H9 (cell line): ENCODE data around the gene CFAP410. TPM values are rescaled to one million over a fixed set of nuclear protein-coding genes. Genes with fewer than 3 reads are reported as not detected.

Experiments
- DNase-seq: peaks from one replicate; pipeline ENCODE4 v3.0.0-alpha.2; 2017
- H2AFZ ChIP-seq: one replicate; pipeline ENCODE4 v1.6.1; 2013; ENCODE audit warnings: mild to moderate bottlenecking, low read length, control low read depth, moderate library complexity
- H2AK5ac ChIP-seq: 2 replicates; pipeline ENCODE4 v1.6.1; 2013; ENCODE audit warnings: low read length, control low read depth, mixed read lengths; ENCODE audit not compliant: insufficient read length
- H2BK120ac ChIP-seq: one replicate; pipeline ENCODE4 v1.6.1; 2013; ENCODE audit warnings: low read depth, mild to moderate bottlenecking, low read length, control low read depth, inconsistent platforms; ENCODE audit not compliant: poor library complexity, severe bottlenecking
- H2BK12ac ChIP-seq: 2 replicates; pipeline ENCODE4 v1.6.1; 2013; ENCODE audit warnings: low read length, control low read depth, mixed read lengths, low read depth; ENCODE audit not compliant: insufficient read length
- H2BK15ac ChIP-seq: 2 replicates; pipeline ENCODE4 v1.6.1; 2013; ENCODE audit warnings: low read depth, low read length, control low read depth
- H2BK20ac ChIP-seq: one replicate; pipeline ENCODE4 v1.6.1; 2013; ENCODE audit warnings: low read depth, mild to moderate bottlenecking, low read length, control low read depth, inconsistent platforms; ENCODE audit not compliant: poor library complexity, severe bottlenecking
- H2BK5ac ChIP-seq: 2 replicates; pipeline ENCODE4 v1.6.1; 2013; ENCODE audit warnings: low read length, control low read depth, mixed read lengths; ENCODE audit not compliant: insufficient read length
- H3K14ac ChIP-seq: 2 replicates; pipeline ENCODE4 v1.6.1; 2013; ENCODE audit warnings: low read length, control low read depth; ENCODE audit not compliant: insufficient read depth
- H3K18ac ChIP-seq: 2 replicates; pipeline ENCODE4 v1.6.1; 2013; ENCODE audit warnings: low read depth, mild to moderate bottlenecking, mixed read lengths, low read length, control low read depth; ENCODE audit not compliant: insufficient read length
- H3K23ac ChIP-seq: 2 replicates; pipeline ENCODE4 v1.6.1; 2013; ENCODE audit warnings: low read length, control low read depth, mixed read lengths, low read depth; ENCODE audit not compliant: insufficient read length
- H3K23me2 ChIP-seq: 2 replicates; pipeline ENCODE4 v1.6.1; 2013; ENCODE audit warnings: low read depth, mild to moderate bottlenecking, mixed read lengths, low read length, control low read depth; ENCODE audit not compliant: insufficient read length, poor library complexity, severe bottlenecking
- H3K27ac ChIP-seq: 2 replicates; pipeline ENCODE4 v1.5.1; 2013; ENCODE audit warnings: low read length, control low read depth, mixed read lengths, low read depth; ENCODE audit not compliant: insufficient read length
- H3K27me3 ChIP-seq: 2 replicates; pipeline ENCODE4 v1.6.1; 2013; ENCODE audit warnings: low read length, control low read depth, inconsistent platforms; ENCODE audit not compliant: insufficient read depth
- H3K4ac ChIP-seq: 2 replicates; pipeline ENCODE4 v1.6.1; 2013; ENCODE audit warnings: low read depth, mild to moderate bottlenecking, control low read depth, inconsistent platforms, low read length, moderate library complexity
- H3K4me1 ChIP-seq: 2 replicates; pipeline ENCODE4 v1.6.1; 2013; ENCODE audit warnings: low read length, control low read depth, inconsistent platforms; ENCODE audit not compliant: insufficient read depth
- H3K4me2 ChIP-seq: 2 replicates; pipeline ENCODE4 v1.6.1; 2013; ENCODE audit warnings: low read length, control low read depth, mixed read lengths; ENCODE audit not compliant: insufficient read length, insufficient read depth
- H3K56ac ChIP-seq: 2 replicates; pipeline ENCODE4 v1.6.1; 2013; ENCODE audit warnings: low read depth, mild to moderate bottlenecking, mixed read lengths, low read length, control low read depth; ENCODE audit not compliant: insufficient read length
- H3K79me1 ChIP-seq: 2 replicates; pipeline ENCODE4 v1.6.1; 2013; ENCODE audit warnings: low read depth, mild to moderate bottlenecking, moderate library complexity, low read length, control low read depth, inconsistent platforms; ENCODE audit not compliant: insufficient read depth, poor library complexity, severe bottlenecking
- H3K79me2 ChIP-seq: 2 replicates; pipeline ENCODE4 v1.6.1; 2013; ENCODE audit warnings: low read length, control low read depth, inconsistent platforms; ENCODE audit not compliant: insufficient read depth
- H3K9ac ChIP-seq: 2 replicates; pipeline ENCODE4 v1.6.1; 2013; ENCODE audit warnings: low read length, control low read depth, mixed read lengths; ENCODE audit not compliant: insufficient read length; ENCODE audit errors: extremely low read depth
- H3K9me3 ChIP-seq: one replicate; pipeline ENCODE4 v1.6.1; 2013; ENCODE audit warnings: low read depth, low read length, inconsistent platforms; ENCODE audit not compliant: control insufficient read depth
- H3T11ph ChIP-seq: one replicate; pipeline ENCODE4 v1.6.1; 2013; ENCODE audit warnings: mild to moderate bottlenecking, low read length, control low read depth, inconsistent platforms
- H4K20me1 ChIP-seq: one replicate; pipeline ENCODE4 v1.6.1; 2013; ENCODE audit not compliant: control insufficient read depth, insufficient read length, insufficient read depth
- H4K5ac ChIP-seq: 2 replicates; pipeline ENCODE4 v1.6.1; 2013; ENCODE audit warnings: low read depth, mild to moderate bottlenecking, mixed read lengths, low read length, control low read depth; ENCODE audit not compliant: insufficient read length
- H4K8ac ChIP-seq: replicated peaks from 2 replicates; pipeline ENCODE4 v1.6.1; 2013; ENCODE audit warnings: low read length, control low read depth, mixed read lengths, low read depth; ENCODE audit not compliant: insufficient read length
- H4K91ac ChIP-seq: 2 replicates; pipeline ENCODE4 v1.6.1; 2013; ENCODE audit warnings: low read depth, mild to moderate bottlenecking, moderate library complexity, mixed read lengths, low read length, control low read depth; ENCODE audit not compliant: insufficient read length
- H3K27ac Mint-ChIP-seq, 3 experiments: 2 replicates in 2 of 3; 3 replicates in 1 of 3; pipeline ENCODE4 v1.8.0; 2020 to 2021; ENCODE audit warnings: mixed read lengths in 3 of 3, mild to moderate bottlenecking in 1 of 3, moderate library complexity in 1 of 3
- H3K27me3 Mint-ChIP-seq: 2 replicates; pipeline ENCODE4 v1.8.0; 2021; ENCODE audit warnings: low read depth, mild to moderate bottlenecking, moderate library complexity, mixed read lengths
- H3K36me3 Mint-ChIP-seq, 3 experiments: 2 replicates in 2 of 3; 3 replicates in 1 of 3; pipeline ENCODE4 v1.8.0; 2020 to 2021; ENCODE audit warnings: low read depth in 3 of 3, mixed read lengths in 3 of 3; ENCODE audit not compliant: insufficient read depth in 1 of 3
- H3K4me1 Mint-ChIP-seq, 2 experiments: 2 replicates each; pipeline ENCODE4 v1.8.0; 2020; ENCODE audit warnings: mixed read lengths in 2 of 2
- H3K4me3 Mint-ChIP-seq, 2 experiments: 2 replicates in 1 of 2; 3 replicates in 1 of 2; pipeline ENCODE4 v1.8.0; 2020 to 2021; ENCODE audit warnings: mild to moderate bottlenecking in 2 of 2, mixed read lengths in 2 of 2, moderate library complexity in 1 of 2
- H3K9me3 Mint-ChIP-seq, 2 experiments: 2 replicates in 1 of 2; 3 replicates in 1 of 2; pipeline ENCODE4 v1.8.0; 2020; ENCODE audit warnings: mild to moderate bottlenecking in 2 of 2, mixed read lengths in 2 of 2, moderate library complexity in 1 of 2
- WGBS: extraction: QIAGEN DNeasy Blood & Tissue Kit; methylation state at CpG from one replicate; pipeline ENCODE4 v1.1.7; 2013; ENCODE audit warnings: missing lambda C conversion rate, low lambda C conversion rate, mixed read lengths; ENCODE audit not compliant: insufficient read length; ENCODE audit errors: extremely low coverage; 5-methylcytosine and 5-hydroxymethylcytosine counted together
- total RNA-seq: library from RNA; stranded (reverse); gene quantifications from 2 replicates; pipeline ENCODE4 v1.2.1, GENCODE V29; 2021
- TF ChIP-seq, protein P1 (sequence below): fragments of 200-600 bp; sonication (generic); conservative IDR thresholded peaks from 3 replicates; pipeline ENCODE4 v1.8.0; 2021; ENCODE audit warnings: antibody characterized with exemption, mild to moderate bottlenecking

CFAP410 gene
- total RNA-seq, 1 experiment from 2014 or later: 17.0 TPM

DNA sequence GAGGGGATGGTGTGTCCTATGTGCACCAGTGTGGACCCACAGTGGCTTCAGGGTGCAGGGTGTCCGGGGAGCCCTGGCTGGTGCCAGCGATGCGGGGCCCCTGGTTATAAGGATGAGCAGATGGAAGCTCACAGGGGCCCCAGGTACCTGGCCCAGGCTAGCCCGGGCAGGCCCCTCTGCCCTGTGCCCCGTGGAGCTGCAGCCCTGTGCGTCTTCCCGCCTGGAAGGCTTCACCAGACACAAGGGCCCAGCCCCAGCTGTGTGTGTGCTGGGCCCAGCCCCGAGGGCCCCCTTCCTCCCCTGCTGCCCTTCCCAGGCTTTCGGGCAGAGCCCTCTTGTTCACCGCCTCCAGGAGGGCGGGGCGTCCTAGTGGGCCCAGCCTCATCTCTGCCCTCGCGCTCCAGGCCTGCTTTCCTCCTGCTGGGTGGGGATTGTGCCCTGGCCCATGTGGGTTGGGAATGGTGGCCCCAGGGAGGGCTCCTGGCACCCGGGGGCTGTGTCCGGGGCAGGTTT lies 23.4 kb downstream of the CFAP410 start:
- no peak overlapping the region for H2BK5ac ChIP-seq
- no peak overlapping the region for H3T11ph ChIP-seq
- no peak overlapping the region for H3K27ac ChIP-seq
- no peaks in the 10 kb centered on the region for H3K27me3 ChIP-seq
- H4K5ac ChIP-seq: no peak overlapping the region
- no peak for DNase-seq
- H3K4ac ChIP-seq: no peak overlapping the region
- no peaks in the 10 kb centered on the region for H3K9me3 Mint-ChIP-seq
- H3K4me1 Mint-ChIP-seq: no peaks in the 10 kb centered on the region
- H3K79me1 ChIP-seq: no peaks in the 10 kb centered on the region
- H3K9ac ChIP-seq: no peak overlapping the region
- no peak overlapping the region for H3K4me2 ChIP-seq
- H2BK15ac ChIP-seq: no peak overlapping the region
- H2AFZ ChIP-seq: no peak overlapping the region
- no peak overlapping the region for H4K8ac ChIP-seq
- no peak overlapping the region for H3K18ac ChIP-seq
- peak overlapping the region in 1 of 3 experiments; percentile 89; a peak in 2 of 7 replicates for H3K27ac Mint-ChIP-seq
- no peak overlapping the region for H3K4me3 Mint-ChIP-seq
- H3K14ac ChIP-seq: no peak overlapping the region
- peaks cover 8 to 27% (median 25%) of the 10 kb centered on the region in 3 experiments for H3K36me3 Mint-ChIP-seq
- no CpG with 5 or more reads among the region's 16 CpGs for WGBS
- no peaks in the 10 kb centered on the region for H4K20me1 ChIP-seq
- H3K4me1 ChIP-seq: no peaks in the 10 kb centered on the region
- no peak overlapping the region for H2BK120ac ChIP-seq
- H3K23me2 ChIP-seq: no peaks in the 10 kb centered on the region
- H3K23ac ChIP-seq: no peak overlapping the region
- no peak overlapping the region for H2BK20ac ChIP-seq
- no peaks in the 10 kb centered on the region for H3K79me2 ChIP-seq
- no peak overlapping the region for H4K91ac ChIP-seq
- TF ChIP-seq, protein P1, sequence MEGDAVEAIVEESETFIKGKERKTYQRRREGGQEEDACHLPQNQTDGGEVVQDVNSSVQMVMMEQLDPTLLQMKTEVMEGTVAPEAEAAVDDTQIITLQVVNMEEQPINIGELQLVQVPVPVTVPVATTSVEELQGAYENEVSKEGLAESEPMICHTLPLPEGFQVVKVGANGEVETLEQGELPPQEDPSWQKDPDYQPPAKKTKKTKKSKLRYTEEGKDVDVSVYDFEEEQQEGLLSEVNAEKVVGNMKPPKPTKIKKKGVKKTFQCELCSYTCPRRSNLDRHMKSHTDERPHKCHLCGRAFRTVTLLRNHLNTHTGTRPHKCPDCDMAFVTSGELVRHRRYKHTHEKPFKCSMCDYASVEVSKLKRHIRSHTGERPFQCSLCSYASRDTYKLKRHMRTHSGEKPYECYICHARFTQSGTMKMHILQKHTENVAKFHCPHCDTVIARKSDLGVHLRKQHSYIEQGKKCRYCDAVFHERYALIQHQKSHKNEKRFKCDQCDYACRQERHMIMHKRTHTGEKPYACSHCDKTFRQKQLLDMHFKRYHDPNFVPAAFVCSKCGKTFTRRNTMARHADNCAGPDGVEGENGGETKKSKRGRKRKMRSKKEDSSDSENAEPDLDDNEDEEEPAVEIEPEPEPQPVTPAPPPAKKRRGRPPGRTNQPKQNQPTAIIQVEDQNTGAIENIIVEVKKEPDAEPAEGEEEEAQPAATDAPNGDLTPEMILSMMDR: no peak
- no peak overlapping the region for H3K56ac ChIP-seq
- no peaks in the 10 kb centered on the region for H3K27me3 Mint-ChIP-seq
- H3K9me3 ChIP-seq: no peaks in the 10 kb centered on the region
- no peak overlapping the region for H2AK5ac ChIP-seq
- H2BK12ac ChIP-seq: no peak overlapping the region
